Measurements from ENCODE around the gene ZNF727.
"Not testable (repeated sequence)": the region's sequence is repeated elsewhere in the genome, so short reads cannot be mapped to it uniquely, and the experiment has no call there.

ZNF727 gene

GRCh38 chr7:64045301-64046040, at the start of gene ZNF727:
TSS of gene ZNF727 (plus strand) at chr7:64045434. CDS start at chr7:64045622, 188 bp downstream.
- DNase-seq = peak; percentile 27

- no peak for DNase-seq
Measured at GRCh38 chr7:63998549-63998948, 46.7 kb upstream of the ZNF727 start, which contains the start of gene ZNF722. TSS of gene ZNF722 (plus strand) at chr7:63998849. CDS start at chr7:63998962, 113 bp downstream.

GRCh38 chr7:64015496-64015895, 29.7 kb upstream of the ZNF727 start:
- DNase-seq = not testable (repeated sequence)

- no peak for DNase-seq
Measured at GRCh38 chr7:64035388-64035787, 9.8 kb upstream of the ZNF727 start.

- no peak for DNase-seq
Measured at GRCh38 chr7:64037095-64037494, 8.1 kb upstream of the ZNF727 start.

- DNase-seq = no peak
Measured at GRCh38 chr7:64046041-64046389, 781 bp downstream of the ZNF727 start.

- not testable (repeated sequence) for DNase-seq
Measured at GRCh38 chr7:64077837-64078698, 32.8 kb downstream of the ZNF727 start.

GRCh38 chr7:64078699-64078994, 33.4 kb downstream of the ZNF727 start:
- DNase-seq = no peak

- DNase-seq = no peak
Measured at GRCh38 chr7:64087501-64087900, 42.3 kb downstream of the ZNF727 start.

- DNase-seq = not testable (repeated sequence)
Measured at GRCh38 chr7:64088863-64089262, 43.6 kb downstream of the ZNF727 start.

All from CD4-positive, alpha-beta T cell treated with Interleukin-6 for 4 hours (primary cell).